Activated T-cell treated with anti-CD3 and anti-CD28 coated beads for 1 hour (primary cell): ENCODE data around the gene IWS1.
"Not testable (repeated sequence)": the region's sequence is repeated elsewhere in the genome, so short reads cannot be mapped to it uniquely, and the experiment has no call there.

ENCODE experiments used
- DNase-seq: peaks from one replicate; pipeline ENCODE4 v3.0.0-alpha.2; 2020; ENCODE audit warnings: low read depth

The IWS1 gene

DNA sequence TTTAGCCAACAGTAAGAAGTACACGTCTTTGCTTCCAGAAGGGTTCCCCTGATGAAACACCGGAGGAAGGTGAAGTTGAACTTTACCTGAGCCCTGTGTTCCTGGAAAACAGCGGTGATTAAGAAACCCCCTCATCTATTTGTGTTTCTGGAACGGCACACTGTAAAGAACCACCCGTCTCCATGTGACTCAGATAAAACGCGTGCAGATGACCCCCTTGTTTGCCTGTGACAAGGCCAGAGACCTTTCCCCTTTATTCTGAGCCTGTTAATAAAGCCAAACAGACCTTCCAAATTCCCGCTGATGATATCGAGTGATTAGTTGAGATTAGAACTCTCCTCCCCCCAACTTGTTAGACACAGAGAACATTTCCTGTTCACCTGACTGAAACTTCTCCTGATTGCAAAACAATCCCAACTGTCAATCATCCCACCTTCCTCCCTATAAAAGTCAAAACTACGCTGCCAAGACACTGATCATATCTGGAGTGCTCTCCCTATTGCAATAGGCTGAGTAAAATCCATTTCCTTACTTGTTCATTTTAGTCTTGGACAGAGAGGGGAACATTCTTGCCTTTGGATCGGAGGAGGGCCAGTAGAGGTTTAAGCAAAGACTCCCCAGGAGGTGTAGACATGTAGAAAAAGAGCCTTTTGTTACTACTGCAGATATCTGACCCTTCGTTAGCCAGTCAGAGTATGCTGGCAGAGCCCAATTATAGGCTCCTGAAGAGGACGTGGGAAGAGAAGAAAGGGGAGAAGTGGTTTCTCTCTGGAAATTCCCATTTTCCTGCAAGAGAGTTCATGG is 914 bp upstream of the IWS1 start:
- peak; percentile 2 for DNase-seq

- no peak for DNase-seq
Measured at GRCh38 chr2:127525691-127526131, 578 bp downstream of the IWS1 start.

- not testable (repeated sequence) for DNase-seq
Measured at GRCh38 chr2:127524198-127524834, 2.0 kb downstream of the IWS1 start.

DNA sequence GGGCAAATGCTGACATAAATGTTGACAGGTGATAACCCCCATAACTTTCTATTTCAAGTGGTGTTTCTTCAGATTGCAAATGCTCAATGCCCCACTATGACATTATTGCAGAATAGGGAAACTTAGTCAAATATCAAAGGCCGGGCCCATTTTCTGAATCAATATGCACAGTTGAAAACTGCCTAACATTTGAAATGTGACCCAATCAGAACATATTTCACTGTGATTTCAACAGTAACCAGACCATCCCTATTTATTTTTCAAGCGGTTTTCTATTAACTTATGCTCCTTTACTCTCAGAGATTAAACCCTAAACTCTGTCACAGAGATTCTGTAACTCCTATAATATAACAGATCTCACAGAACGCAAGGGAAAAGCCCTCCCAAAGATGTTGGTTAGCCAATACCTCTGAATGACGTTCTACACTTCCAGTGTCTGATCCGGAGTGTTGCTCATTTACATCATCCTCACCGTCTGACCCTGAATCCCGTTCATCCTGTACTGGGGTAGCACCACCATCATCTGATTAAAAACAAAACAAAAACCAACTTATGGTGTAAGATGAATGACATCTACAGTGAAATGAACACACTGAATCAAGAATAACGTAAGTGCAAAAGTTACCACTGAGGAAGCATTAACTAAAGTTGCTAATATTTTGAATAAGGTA is 2.9 kb downstream of the IWS1 start:
- no peak for DNase-seq

DNA sequence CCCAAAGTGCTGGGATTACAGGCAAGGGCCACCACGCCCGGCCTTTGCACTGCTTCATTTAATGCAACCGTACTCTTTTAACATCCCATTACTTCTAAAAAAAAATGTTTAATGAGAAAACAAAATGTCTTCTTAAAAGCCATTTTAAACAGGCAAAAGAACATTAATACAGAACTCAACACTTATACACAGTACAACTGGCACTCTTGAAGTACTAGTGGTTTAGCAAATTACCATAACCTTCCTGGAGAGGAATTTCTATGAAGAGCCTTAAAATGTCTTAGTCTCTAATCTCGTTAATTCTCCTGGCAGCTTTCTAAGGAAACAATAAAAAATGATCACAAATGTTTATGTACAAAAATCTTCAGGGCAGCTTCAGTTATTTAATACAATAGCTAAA is 5.9 kb downstream of the IWS1 start:
- DNase-seq: no peak

DNA sequence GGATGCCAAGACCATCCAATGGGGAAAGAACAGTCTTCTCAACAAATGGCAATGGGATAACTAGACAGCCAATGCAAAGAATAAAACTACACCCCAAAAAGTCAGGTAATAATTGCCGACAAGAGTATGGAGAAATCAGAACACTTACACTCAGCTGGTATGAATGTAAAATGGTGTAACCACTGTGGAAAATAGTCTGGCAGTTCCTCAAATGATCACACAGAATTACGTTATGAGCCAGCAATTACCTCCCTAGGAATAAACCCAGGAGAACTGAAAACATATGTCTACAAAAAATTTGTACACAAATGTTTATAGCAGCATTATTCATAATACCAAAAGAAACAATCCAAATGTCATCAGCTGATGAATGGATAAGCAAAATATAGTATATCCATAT is 8.8 kb downstream of the IWS1 start:
- DNase-seq: no peak

DNA sequence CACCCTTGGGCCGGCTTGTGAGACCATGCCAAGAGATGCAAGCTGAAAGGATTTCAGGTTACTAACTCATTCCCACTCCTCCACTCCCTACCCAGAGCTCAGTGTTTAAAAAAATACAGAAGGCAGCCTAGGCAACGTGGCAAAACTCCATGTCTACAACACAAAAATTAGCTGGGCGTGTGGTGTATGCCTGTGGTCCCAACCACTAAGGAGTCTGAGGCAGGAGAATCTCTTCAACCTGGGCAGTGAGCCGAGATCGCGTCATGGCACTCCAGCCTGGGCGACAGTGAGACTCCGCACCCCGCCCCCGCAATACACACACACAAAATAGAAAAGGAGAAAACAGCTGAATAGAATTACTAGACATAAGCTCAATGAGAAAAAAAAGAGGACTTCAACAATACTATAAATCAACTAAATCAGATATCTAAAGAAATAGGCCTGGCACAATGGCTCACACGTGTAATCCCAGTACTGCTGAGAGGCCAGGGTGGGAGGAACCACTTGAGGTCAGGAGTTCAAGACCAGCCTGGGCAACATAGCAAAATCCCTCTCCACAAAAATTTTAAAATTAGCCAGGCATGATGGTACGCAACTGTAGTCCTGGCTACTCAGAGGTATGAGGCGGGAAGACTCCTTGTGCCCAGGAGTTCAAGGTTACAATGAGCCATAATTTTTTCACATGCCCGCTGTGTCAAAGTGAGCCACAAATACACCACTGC is 10.1 kb downstream of the IWS1 start:
- DNase-seq: no peak

GRCh38 chr2:127515383-127515915 is 10.8 kb downstream of the IWS1 start:
- no peak for DNase-seq

DNA sequence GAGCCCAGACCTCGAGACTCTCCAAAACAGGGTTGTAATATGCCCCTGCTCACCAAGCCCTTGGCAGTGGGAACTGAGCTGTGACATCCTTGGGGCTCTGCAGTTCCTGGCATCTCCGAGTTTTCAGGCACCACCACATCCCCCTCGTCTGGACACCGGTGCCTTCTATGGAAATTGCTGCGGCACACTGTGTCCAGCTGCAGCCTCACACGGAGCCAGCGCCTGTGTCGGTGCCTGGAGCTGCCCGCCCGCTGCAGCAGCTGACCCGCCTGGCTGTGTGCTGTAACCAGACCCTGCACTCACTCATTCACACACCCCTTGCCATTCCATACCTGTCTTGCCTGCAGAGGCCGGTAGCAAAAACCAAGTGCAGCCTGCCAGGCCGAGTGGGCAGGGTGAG is 11.8 kb downstream of the IWS1 start:
- no peak for DNase-seq

GRCh38 chr2:127514076-127514475 is 12.2 kb downstream of the IWS1 start:
- no peak for DNase-seq

- no peak for DNase-seq
Measured at GRCh38 chr2:127512362-127512761, 13.9 kb downstream of the IWS1 start.

DNA sequence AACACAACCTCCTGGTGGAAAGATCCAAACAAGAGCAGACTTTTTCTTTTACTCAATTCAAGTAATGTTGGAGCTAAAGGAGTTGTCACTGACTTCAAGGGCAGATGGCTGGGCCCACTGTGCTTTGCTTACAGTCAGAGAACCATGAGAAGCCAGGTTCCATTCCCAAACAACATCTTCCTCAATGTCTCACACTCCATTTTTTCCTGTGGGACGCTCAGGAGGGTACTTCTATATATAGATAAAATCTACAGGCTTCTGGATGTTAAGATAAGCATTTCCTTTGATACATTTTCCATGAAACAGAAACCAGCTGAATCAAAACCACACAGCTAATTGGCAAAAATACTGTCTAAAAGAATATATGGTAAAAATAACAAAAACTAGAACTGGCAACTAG is 14.4 kb downstream of the IWS1 start:
- DNase-seq: no peak

DNA sequence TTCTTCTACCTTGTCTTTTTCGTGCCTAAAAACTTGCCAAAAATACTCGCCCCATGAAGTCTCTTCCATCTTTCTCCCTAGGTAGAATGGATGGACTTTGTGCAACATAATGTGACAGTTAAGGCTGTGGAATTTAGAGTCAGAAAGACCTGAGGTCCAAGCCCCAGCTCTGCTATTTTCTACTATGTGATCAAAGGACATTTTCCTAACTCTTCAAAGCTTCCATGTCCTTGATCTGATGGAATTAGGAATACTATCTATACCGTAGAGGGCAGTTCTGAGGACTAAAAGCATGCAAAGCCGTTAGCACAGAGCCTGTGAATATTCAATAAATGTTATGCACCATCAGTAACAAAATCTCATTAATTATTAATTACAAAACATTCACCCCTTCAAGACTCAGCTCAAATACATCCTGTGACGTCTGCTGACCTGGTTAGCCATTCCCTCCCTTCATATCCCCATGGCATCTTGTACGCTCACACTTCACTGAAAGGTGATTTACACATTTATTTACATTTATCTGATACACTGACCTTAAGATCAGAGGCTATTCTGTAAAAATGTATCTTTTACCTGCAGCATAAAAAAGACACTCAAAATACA is 15.1 kb downstream of the IWS1 start:
- no peak for DNase-seq

DNA sequence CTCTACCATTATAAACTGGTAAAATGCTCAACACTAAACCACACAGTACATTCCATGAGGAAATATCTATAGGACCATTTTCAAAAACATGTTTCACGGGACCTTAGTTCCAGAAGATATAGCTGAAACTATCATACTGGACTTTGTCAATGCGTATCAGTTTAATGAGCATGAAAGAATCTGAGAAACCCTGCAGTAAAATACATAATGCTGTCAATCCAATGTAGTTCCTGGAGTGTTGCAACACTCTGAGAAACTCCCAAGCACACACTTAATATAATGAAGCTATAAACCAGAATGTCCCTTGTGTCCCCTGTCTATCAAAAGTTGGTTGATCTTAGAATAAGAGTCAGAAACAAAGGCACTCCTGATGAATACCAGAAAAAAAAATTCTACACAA is 16.2 kb downstream of the IWS1 start:
- no peak for DNase-seq

DNA sequence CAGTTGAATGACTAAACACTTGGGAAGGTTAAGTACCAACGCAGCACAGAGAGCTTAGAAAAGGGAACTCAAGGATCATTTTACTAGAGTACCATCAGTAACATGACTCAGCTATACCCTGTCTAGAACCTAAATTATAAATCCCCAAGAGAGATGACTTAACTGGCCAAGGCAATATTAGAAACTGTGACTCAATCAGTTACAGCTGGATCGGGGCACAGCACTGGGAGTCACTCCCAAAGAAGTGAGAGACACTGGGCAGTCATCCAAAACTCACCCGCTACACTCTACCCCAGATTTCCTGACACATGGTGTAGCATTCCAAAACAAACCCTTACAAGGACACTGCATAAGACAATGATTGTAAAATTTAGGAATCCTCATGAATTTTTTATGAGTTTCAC is 17.7 kb downstream of the IWS1 start:
- no peak for DNase-seq

DNA sequence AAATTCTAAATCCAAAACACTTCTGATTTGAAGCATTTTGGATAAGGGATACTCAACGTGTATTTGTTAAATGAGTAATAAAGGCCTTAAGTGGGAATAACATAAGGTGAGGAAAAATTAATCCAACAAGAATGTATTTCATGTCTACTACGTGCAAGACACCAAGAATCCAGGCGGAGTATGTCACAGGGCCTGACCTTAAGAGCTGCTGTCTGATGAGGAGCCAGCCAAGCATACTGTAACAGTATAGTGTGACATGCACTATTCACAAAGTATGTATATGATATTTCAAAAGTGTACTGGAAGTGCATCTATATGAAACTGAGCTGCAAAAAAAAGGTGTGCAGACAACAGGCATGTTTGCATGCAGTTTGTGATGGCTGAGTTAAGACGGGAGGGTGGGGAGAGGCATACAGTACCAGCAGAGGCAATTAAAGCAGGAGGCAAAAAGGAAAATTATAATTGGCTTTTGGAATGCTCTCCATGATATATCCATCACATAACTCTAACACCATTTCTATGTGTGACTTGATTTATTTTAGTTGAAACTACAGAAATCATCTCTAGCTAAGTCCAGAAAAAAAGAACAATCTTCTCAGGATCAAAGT is 18.2 kb downstream of the IWS1 start:
- DNase-seq: no peak

DNA sequence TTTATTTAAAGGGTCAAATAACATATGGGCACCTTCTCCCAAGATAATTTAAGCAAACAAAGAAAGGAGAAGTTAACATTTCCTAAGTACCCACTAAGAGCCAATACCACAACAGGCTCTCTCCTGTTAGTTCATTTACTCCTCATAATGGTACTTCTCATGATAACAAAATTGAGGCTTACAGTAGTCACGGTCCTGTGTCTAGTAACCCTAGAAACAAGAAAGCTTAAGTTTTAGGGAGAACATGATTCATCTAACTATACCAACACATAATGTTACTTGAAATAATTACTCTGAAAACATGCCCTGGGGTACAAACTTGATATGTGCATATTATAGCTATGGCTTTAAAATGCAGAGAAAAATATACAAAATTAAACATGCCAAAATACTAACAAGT is 19.8 kb downstream of the IWS1 start:
- DNase-seq: no peak

GRCh38 chr2:127504552-127505430 is 21.5 kb downstream of the IWS1 start:
- no peak for DNase-seq

- DNase-seq: no peak
Measured at GRCh38 chr2:127503491-127503890, 22.8 kb downstream of the IWS1 start.

DNA sequence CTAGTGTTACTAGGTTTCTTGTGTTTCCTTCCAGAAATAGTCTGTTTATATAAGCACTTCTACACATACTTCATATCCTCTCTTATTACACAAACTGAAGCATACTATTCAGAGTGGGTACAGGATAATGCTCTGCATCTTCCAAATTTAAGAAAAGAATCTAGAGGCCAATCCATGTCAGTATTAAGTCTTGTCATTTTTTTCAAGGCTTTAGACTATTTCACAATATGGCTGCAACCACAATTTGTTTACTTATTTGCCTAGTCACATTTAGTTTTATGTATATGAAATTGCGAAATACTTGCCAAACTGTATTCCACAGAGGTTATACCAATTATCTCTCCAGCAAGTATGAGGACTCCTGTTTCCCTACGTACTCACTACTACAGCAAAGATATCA is 27.9 kb downstream of the IWS1 start:
- no peak for DNase-seq
